ENCODE measurements around the gene S100A7. TPM values are rescaled to one million over a fixed set of nuclear protein-coding genes. Genes with fewer than 3 reads are reported as not detected.

Gene S100A7
- total and polyA plus RNA-seq, 2 of the 8 experiments (the other 6 are each of a cell fraction or from before 2014, with no cell fraction given), result not detected

GRCh38 chr1:153437236-153437635, 23.2 kb downstream of the S100A7 start (continued):
- no peak for TF ChIP-seq KDM4A (IDR thresholded peaks at IDR 0.05; ENCODE audit: low read depth, low read length, severe bottlenecking)

Data from H1 (cell line).